HG03342 (cell line): Measurements from ENCODE around the gene KIAA0232.

Experiments used
- ATAC-seq: cut with Tn5 transposase; IDR thresholded peaks from one replicate; pipeline ENCODE4 v1.9.1; 2021; ENCODE audit warnings: mild to moderate bottlenecking, moderate library complexity; ENCODE audit not compliant: unreplicated experiment

Gene KIAA0232

DNA sequence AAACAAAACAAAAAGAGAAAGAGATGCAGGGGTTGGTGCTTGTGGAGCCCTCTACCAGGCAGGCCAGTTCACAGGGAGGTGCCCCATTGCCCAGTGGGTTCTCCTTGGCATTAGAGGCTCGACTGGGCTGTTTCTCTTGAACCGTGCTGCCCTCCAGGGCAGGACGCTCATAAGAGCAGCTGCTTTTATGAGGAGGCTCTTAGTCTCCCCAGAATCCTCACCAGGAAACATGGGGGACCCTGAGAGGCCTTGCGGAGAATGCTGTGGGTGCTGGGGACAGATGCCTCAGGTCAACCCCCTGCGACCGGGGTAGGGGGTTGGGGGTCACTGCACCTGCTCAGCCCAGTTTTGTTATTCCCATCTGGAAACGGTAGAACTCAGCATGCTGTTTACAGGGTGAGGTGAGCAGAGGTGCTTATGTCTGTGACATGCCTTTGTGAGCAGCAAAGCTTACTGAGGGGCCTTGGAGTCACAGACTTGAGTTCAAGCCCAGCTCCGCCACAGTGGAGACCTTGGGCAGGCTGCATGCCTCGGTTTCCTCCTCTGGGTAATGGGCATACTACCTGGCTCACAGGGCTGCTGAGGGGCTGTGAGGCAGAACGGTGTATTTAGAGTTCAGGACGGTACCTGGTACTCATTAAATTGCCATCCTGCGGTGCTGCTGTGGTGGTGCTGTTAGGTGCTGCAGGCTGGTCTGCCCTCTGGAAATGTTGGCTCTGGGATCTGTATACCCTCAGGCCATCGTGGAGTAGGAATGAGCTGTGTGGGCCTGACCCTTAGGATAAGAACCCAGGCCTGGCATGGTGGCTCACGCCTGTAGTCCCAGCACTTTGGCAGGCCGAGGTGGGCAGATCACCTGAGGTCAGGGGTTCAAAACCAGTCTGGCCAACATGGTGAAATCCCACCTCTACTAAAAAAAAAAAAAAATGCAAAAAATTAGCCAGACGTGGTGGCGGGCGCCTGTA lies 132.8 kb downstream of the KIAA0232 start:
- ATAC-seq = no peak

GRCh38 chr4:6916069-6916586 lies 133.6 kb downstream of the KIAA0232 start:
- ATAC-seq = no peak

DNA sequence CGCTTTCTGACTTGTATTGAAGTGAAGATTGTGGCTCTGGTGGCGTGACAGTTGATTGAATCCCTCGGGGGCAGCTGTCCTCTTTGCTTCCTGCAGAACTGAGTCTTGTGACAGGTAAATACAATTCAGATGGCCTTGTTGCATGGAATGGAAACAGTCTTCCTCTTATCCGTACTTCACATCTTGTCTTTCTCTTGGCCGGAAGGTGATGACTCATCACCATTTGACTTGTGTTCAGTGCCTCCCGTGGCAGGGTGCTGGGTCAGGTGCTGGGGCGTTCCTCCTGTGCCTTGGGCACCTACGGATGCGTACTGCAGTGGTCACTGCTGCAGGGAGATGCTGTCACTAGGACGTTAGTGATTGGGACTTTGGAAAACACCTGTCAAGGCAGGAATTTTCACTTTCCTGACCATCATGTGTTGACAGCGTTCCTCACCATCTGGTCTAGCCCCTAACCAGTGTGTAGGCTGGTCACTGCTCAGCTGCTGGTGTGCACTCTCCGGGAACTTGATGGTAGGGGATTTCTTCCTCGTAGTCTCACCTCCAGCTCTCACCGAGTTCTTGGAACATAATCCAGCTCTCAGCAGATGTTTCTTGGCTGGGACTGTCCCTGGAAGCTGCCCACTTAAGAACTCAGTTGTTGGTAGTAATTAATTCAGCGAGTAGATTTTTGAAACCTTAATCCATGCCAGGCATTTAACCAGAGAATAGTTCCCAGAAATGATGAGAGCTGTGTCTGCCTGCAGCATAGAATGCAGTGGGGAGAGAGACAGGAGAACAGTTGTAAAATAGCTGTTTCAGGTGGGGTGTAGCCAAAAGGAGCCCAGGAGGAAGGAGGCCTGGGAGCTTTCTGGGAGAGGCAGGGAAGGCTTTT lies 134.3 kb downstream of the KIAA0232 start:
- no peak for ATAC-seq

GRCh38 chr4:6917461-6918271 lies 135.1 kb downstream of the KIAA0232 start:
- ATAC-seq = peak; percentile 86

GRCh38 chr4:6918338-6918737 lies 135.8 kb downstream of the KIAA0232 start:
- ATAC-seq = no peak

DNA sequence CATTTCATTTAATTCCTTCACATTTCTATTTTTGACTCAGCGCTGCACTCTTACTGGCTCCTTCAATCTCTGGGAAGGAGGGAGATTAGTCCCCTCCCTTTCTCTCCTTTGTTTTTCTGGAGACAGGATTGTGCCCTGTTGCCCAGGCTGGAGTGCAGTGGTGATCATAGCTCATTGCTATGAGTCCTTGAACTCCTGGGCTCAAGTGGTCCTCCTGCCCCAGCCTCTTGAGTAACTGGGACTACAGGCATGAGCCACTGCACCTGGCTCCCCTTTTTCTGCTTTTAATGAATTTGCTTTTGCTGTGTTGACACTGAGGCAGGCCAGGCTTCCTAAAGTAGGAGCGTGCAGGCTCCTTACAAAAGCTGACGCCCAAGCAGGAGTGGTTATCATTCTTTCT lies 137.6 kb downstream of the KIAA0232 start:
- ATAC-seq = no peak

DNA sequence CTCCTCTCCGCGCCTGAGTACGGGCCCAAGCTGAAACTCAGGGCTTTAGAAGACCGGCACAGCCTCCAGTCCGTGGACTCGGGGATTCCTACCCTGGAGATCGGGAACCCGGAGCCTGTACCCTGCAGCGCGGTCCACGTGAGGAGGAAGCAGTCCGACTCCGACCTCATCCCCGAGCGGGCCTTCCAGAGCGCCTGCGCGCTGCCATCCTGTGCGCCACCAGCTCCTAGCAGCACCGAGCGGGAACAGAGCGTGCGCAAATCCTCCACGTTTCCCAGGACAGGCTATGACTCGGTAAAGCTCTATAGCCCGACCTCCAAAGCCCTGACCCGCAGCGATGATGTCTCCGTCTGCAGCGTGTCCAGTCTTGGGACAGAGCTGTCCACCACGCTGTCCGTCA lies 141.0 kb downstream of the KIAA0232 start:
- ATAC-seq = no peak

DNA sequence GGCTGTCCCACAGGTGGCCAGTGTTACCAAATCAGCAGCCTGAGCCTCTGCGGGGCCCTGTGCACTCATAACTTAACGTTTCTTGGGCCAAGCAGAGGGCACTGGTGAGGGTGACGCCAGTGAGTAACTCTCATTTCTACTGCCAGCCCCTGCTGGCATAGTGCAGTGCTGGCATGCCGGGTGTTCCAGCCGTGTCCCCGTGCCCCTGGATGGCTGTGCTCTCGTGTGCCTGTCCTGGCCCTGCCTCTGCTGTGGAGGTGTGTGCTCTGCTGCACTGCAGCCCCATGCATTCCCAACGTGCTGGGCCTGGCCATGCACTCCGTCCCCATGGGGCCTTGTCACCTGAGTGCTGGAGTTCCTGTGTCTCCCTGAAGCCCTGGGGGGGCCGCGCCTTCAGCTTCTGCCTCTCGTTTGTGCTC lies 141.8 kb downstream of the KIAA0232 start:
- ATAC-seq = no peak

- ATAC-seq = no peak
Measured at GRCh38 chr4:6925357-6925836, 142.9 kb downstream of the KIAA0232 start.

- no peak for ATAC-seq
Measured at GRCh38 chr4:6926081-6926480, 143.6 kb downstream of the KIAA0232 start.

DNA sequence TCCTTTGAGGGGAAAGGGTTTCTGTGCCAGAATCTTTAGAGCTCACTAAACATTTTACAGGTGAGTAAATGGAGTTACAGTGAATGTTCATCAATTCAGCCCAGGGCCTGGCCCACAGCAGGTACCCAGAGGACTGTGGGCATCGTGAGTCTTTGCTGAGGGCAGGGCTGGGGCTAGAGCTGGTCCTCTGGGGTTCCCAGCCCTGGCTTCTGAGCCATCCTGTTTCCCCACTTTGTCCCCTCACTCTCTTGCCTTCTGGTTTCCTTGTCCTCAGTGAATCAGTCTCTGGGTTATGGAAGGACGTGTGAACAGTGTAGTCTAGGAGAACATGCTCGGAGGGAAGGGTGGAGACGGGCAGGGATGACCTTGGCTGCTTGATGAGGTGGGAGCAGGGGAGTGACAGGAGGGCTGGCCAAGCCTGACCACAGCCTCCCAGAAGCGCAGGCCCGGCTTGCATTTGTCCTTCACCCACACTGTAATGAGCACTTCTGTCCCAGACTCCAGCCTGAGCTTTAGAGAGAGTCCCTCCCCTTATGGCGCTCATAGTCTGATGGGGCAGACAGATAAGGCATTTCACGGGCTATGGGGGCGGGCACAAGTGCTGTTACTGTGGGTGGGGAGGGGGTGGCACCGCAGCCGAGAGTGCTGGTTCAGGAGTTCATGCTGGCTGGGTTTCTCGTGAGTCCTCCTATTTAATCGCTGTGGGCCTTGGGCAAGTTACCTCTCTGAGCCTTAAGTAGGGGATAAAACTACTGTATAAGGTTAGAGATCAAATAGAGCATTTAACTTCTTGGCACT lies 144.4 kb downstream of the KIAA0232 start:
- ATAC-seq = no peak

DNA sequence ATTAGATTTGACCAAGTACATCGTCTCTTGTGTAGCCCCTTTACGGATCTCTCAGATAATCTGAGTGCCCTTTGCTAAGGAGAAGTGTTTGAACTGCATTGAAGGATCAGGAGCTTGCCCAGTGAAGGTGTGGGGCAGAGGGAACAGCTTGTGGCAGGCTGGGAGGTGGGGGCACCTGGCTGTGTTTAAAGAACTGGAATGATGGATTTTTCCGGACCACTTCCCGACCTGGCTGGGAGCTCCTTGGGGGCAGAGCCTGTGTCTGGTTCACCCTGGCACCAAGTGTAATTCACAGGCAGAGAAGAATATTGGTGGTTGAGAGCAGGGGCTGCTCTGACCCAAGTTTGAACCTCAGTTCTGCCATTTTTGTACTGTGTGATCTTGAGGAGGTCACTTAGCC lies 145.6 kb downstream of the KIAA0232 start:
- ATAC-seq = no peak

- no peak for ATAC-seq
Measured at GRCh38 chr4:6929339-6929811, 146.8 kb downstream of the KIAA0232 start.

- no peak for ATAC-seq
Measured at GRCh38 chr4:6929812-6930464, 147.4 kb downstream of the KIAA0232 start.

DNA sequence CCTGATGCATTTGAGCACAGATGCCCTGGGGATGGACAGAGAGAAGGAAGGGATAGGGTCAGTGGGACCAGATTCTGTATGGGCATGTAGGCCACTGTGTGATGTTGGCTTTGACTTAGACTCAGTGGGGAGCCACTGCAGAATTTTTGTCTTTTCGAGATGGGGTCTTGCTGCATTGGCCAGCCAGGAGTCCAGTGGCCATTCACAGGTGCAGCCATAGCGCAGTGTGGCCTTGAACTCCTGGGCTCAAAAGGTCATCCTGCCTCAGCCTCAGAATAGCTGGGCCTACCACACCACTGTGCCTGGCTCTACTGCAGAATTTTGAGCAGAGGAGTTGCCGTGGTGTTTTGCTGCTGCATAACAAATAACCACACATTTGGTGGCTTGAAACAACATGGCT lies 149.9 kb downstream of the KIAA0232 start:
- no peak for ATAC-seq

DNA sequence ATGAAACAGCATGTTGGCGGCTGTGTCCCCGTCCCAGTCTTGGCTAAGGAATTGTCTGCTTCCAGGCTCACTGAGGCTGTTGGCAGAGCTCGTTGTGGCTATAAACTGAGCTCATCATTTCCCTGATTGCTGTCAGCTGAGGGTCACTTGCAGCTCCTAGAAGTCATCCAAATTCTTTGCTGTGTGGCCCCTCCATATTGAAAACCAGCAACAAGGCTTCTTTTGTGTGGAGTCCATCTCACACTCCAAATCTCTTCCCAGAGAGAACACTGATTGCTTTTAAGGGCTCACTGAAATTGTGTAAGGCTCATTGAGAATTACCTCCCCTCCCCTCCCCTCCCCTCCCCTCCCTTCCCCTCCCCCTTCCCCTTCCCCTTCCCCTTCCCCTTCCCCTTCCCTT lies 150.4 kb downstream of the KIAA0232 start:
- no peak for ATAC-seq
